ENCODE data around the gene GOLGA6L2.

DNA sequence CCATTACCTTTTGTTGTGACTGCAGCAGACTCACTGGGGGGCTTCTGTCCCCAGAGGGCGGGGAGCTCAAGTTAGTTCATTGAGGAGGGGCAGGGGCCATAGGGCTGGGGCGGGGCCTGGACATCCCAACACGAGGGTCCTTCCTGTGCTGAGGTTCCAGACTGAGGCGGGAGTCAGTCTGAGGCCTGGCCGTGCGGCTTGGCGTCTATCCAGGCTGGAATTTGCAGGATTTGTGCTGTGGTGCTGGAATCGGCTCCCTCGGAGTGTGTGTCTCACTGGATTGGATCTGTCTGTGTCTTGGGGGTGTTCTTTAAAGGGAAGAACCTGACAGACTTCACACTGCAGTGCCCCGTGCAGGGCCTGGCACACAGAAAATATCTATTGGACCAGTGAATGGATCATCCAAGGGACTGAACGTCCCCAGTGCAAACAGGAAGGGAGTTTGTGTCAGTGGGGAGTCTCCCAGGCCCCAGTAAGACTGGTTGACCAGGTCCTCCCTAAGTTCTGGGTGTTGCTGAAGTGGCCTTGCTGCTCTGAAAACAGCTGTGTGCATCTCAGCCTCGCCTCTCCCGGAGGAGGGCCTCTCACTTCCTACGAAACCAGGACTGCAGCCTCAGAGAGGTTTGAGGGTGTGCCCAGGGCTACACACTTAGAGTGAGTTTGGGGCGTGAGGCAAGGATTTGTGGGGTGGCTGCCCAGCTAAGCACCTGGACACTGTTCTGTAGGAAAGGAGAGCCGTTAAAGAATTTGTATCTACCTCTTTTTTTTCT is 26.1 kb downstream of the GOLGA6L2 start:
- TF ChIP-seq TAF1 (IDR thresholded peaks at IDR 0.05; ENCODE audit: low read depth, low read length) (no peak), POLR2A (IDR thresholded peaks at IDR 0.05; ENCODE audit: low read depth, low read length) (no peak), POLR2AphosphoS5 (IDR thresholded peaks at IDR 0.05; ENCODE audit: low read depth, low read length) (no peak)

All from GM12891 (cell line).